Measurements from ENCODE around the gene POLRMT. TPM values are rescaled to one million over a fixed set of nuclear protein-coding genes. Genes with fewer than 3 reads are reported as not detected.
"Not testable (repeated sequence)": the region's sequence is repeated elsewhere in the genome, so short reads cannot be mapped to it uniquely, and the experiment has no call there.

POLRMT gene
- total RNA-seq, 2 donors from 2014 or later: 33.7 to 43.6 TPM

- intact Hi-C loops (cut with DNase I): loop anchor here in 1 of 2 donors (10.0 kb wide), 1 partner anchor 50 kb away; the partner anchor contains the start of gene HCN2
- no peak for ATAC-seq
Measured at GRCh38 chr19:634975-635652, 1.8 kb upstream of the POLRMT start.

GRCh38 chr19:633786-634639 lies 676 bp upstream of the POLRMT start:
- no peak for DNase-seq
- intact Hi-C loops (cut with DNase I): loop anchor here in 1 of 2 donors (10.0 kb wide), 1 partner anchor 49 kb away; the partner anchor contains the start of gene HCN2
- peak in 1 of 2 donors; percentile 1 for ATAC-seq

More at GRCh38 chr19:634975-635652, 1.8 kb upstream of the POLRMT start:
- no peak for DNase-seq

GRCh38 chr19:632579-633067 lies 714 bp downstream of the POLRMT start:
- DNase-seq (no peak), ATAC-seq (peak; percentile 13 to 30)
- intact Hi-C loops (cut with DNase I): loop anchor here in 1 of 2 donors (10.0 kb wide), 1 partner anchor 48 kb away; the partner anchor contains the start of gene HCN2

- intact Hi-C loops (cut with DNase I): loop anchor here in 1 of 2 donors (10.0 kb wide), 1 partner anchor 45 kb away; the partner anchor contains the start of gene HCN2
- DNase-seq (no peak), ATAC-seq (no peak)
Measured at GRCh38 chr19:629961-630714, 3.2 kb downstream of the POLRMT start.

GRCh38 chr19:629515-629914 lies 3.8 kb downstream of the POLRMT start:
- DNase-seq; ATAC-seq; intact Hi-C loops (cut with DNase I): not testable (repeated sequence)

- no peak for DNase-seq
- no peak for ATAC-seq
- intact Hi-C loops (cut with DNase I): no loop called here
Measured at GRCh38 chr19:628168-628567, 5.2 kb downstream of the POLRMT start.

GRCh38 chr19:626566-626965 lies 6.8 kb downstream of the POLRMT start:
- intact Hi-C loops (cut with DNase I); DNase-seq; ATAC-seq: not testable (repeated sequence)

GRCh38 chr19:625257-625656 lies 8.1 kb downstream of the POLRMT start:
- ATAC-seq: no peak
- intact Hi-C loops (cut with DNase I): no loop called here

GRCh38 chr19:624433-625109 lies 8.8 kb downstream of the POLRMT start:
- ATAC-seq (no peak), DNase-seq (no peak)
- intact Hi-C loops (cut with DNase I): no loop called here

More at GRCh38 chr19:625257-625656, 8.1 kb downstream of the POLRMT start:
- no peak for DNase-seq

- no peak for DNase-seq
- no peak for ATAC-seq
- intact Hi-C loops (cut with DNase I): no loop called here
Measured at GRCh38 chr19:623974-624373, 9.4 kb downstream of the POLRMT start.

- intact Hi-C loops (cut with DNase I): no loop called here
- DNase-seq (no peak), ATAC-seq (no peak)
Measured at GRCh38 chr19:623175-623916, 10.0 kb downstream of the POLRMT start.

DNA sequence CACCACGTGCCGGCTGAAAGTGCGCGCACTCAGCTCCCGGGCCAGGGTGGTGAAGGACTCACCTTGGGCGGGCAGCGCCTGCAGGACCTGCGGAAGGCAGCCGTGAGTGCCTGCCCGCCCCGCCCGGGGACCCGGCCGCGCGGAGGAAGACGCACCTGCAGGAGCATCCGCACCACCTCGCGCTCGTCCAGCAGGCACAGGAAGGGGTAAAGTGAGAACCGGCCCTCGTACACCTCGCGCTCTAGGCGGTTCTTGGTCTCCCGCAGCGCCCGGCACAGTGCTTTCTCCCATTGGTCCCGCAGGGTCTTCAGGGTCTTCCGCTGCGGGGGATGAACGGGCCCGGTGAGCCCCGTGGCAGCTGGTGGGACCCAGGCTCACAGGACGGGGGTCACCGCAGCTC lies 10.7 kb downstream of the POLRMT start:
- ATAC-seq (no peak), DNase-seq (no peak)
- intact Hi-C loops (cut with DNase I): no loop called here

- ATAC-seq: no peak
- intact Hi-C loops (cut with DNase I): no loop called here
- no peak for DNase-seq
Measured at GRCh38 chr19:621819-622218, 11.5 kb downstream of the POLRMT start.

DNA sequence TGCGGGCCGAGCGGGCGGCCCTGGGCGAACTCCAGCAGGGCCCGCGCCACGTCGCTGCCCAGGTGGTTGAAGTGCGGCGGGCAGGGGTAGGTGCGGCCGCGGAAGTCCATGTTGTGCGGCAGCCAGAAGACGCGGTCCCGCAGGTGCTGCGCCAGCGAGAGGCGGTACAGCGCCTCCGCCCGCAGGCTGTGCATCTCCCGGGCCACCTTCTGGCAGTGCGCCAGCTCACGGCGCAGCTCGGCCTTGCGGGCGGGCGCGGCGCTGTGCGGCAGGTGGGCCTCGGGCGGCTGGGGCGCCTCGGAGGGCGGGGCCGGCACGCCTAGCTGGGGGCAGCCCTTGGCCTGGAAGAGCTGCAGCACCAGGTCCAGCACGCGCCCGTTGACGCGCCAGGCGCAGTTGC lies 12.1 kb downstream of the POLRMT start:
- DNase-seq; intact Hi-C loops (cut with DNase I); ATAC-seq: not testable (repeated sequence)

- intact Hi-C loops (cut with DNase I): no loop called here
- DNase-seq (no peak), ATAC-seq (no peak)
Measured at GRCh38 chr19:620166-620862, 13.0 kb downstream of the POLRMT start.

GRCh38 chr19:619286-620002 lies 13.9 kb downstream of the POLRMT start:
- ATAC-seq (no peak), DNase-seq (no peak)
- intact Hi-C loops (cut with DNase I): no loop called here
